ENCODE results near the gene DDX20.

Gene DDX20

DNA sequence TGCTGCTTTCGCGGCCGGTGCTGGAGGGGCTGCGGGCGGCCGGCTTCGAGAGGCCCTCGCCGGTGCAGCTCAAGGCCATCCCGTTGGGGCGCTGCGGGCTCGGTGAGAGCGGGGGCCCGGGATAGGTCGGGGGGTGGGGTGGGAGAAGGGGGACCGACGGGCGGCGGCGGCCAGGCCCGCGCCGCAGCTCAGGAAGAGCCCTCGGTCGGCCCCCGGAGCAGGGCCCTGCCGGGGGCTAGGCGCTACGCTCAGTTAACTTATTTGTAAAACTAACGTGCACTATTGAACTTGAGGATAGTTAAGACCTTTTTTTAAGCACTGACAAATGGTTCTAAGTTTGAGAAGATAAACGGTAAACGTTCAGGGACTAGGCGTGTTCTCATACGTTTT is 418 bp downstream of the DDX20 start:
- TF ChIP-seq, protein P1, sequence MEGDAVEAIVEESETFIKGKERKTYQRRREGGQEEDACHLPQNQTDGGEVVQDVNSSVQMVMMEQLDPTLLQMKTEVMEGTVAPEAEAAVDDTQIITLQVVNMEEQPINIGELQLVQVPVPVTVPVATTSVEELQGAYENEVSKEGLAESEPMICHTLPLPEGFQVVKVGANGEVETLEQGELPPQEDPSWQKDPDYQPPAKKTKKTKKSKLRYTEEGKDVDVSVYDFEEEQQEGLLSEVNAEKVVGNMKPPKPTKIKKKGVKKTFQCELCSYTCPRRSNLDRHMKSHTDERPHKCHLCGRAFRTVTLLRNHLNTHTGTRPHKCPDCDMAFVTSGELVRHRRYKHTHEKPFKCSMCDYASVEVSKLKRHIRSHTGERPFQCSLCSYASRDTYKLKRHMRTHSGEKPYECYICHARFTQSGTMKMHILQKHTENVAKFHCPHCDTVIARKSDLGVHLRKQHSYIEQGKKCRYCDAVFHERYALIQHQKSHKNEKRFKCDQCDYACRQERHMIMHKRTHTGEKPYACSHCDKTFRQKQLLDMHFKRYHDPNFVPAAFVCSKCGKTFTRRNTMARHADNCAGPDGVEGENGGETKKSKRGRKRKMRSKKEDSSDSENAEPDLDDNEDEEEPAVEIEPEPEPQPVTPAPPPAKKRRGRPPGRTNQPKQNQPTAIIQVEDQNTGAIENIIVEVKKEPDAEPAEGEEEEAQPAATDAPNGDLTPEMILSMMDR (IDR thresholded peaks at IDR 0.05; ENCODE audit: low read depth, low read length): no peak
- H3K27me3 ChIP-seq (ENCODE audit: insufficient read depth, low read depth, severe bottlenecking): no peaks in the 10 kb centered on the region
- DNase-seq: no peak
- H3K36me3 ChIP-seq: peaks cover 37% of the 10 kb centered on the region
- peak overlapping the region; percentile 86 for H3K27ac ChIP-seq
- H3K9me3 ChIP-seq (ENCODE audit: severe bottlenecking): no peaks in the 10 kb centered on the region
- H3K4me3 ChIP-seq (ENCODE audit: low read depth, low read length): peak overlapping the region; percentile 59

DNA sequence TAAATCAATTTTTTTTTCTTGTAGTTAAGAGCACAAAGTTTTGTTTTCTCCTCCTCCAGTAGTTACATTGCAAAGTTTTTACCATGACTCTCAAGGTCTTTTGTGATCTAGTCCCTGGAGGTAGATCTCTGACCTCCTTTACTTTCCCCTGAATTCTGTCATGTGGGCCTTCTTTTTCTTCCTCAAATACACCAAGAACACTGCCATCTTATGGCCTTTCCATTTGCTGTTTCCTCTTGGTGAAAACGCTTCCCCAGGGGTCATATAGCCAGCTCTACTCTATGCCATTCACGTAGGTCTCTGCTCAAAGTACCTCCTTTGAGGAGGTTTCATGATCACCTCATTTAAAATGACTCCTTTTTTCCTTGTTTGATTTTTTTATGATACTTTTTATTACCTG is 2.7 kb downstream of the DDX20 start:
- Histone ChIP-seq H3K36me3 (peaks cover 58% of the 10 kb centered on the region), H3K4me3 (ENCODE audit: low read depth, low read length) (no peak overlapping the region)
- TF ChIP-seq, protein P1 (IDR thresholded peaks at IDR 0.05; ENCODE audit: low read depth, low read length): no peak

DNA sequence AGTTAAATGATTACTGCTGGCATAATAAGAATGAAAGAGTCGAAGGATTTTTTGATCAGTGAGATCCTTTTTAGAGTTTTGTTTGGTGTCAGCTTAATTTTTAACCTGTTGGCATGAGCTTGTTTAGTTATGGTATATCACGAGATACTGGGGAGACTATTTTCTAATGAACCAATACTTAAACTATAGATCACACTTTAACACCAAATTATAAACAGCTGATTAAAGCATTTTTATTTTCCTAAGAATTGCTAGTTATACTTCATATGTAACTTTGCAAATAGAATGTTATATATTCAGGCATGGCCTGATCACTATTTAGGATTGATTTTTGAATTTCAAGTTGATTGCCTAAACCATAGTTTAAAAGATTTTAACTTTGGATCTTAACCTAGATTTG is 6.0 kb downstream of the DDX20 start:
- no peak overlapping the region for H3K27ac ChIP-seq
- peaks cover 84% of the 10 kb centered on the region for H3K36me3 ChIP-seq
- TF ChIP-seq, protein P1 (IDR thresholded peaks at IDR 0.05; ENCODE audit: low read depth, low read length): no peak
- no peaks in the 10 kb centered on the region for H3K9me3 ChIP-seq (ENCODE audit: severe bottlenecking)
- H3K4me3 ChIP-seq (ENCODE audit: low read depth, low read length): no peak overlapping the region
- no peaks in the 10 kb centered on the region for H3K27me3 ChIP-seq (ENCODE audit: insufficient read depth, low read depth, severe bottlenecking)
- no peak for DNase-seq

More for the DNA sequence above, 2.7 kb downstream of the DDX20 start:
- Histone ChIP-seq H3K27me3 (ENCODE audit: insufficient read depth, low read depth, severe bottlenecking) (no peaks in the 10 kb centered on the region), H3K9me3 (ENCODE audit: severe bottlenecking) (no peaks in the 10 kb centered on the region), H3K27ac (no peak overlapping the region)
- DNase-seq: no peak

DNA sequence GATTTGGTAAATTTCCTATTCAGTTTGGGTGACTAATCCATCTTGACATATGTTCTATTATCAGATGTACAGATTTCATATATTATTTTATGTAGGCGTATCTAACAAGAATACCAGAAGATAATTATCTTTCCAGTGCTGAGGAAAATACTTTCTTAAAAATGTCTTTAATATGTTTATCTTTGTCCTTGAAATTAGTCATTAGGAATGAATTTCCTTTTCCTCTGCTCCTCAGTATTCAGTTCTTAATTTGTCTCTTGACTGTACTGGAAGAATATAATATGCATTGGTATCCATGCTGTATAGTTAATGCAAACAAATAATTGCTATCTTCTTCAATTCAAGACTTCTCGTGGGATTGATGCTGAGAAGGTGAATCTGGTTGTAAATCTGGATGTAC is 6.6 kb downstream of the DDX20 start:
- H3K36me3 ChIP-seq: peaks cover 85% of the 10 kb centered on the region
- H3K4me3 ChIP-seq (ENCODE audit: low read depth, low read length): no peak overlapping the region
- no peaks in the 10 kb centered on the region for H3K9me3 ChIP-seq (ENCODE audit: severe bottlenecking)
- H3K27ac ChIP-seq: no peak overlapping the region
- TF ChIP-seq, protein P1 (IDR thresholded peaks at IDR 0.05; ENCODE audit: low read depth, low read length): no peak
- no peak for DNase-seq
- no peaks in the 10 kb centered on the region for H3K27me3 ChIP-seq (ENCODE audit: insufficient read depth, low read depth, severe bottlenecking)

GRCh38 chr1:111768023-111768422 is 12.3 kb downstream of the DDX20 start:
- Histone ChIP-seq H3K27me3 (ENCODE audit: insufficient read depth, low read depth, severe bottlenecking) (no peaks in the 10 kb centered on the region), H3K36me3 (peaks cover 49% of the 10 kb centered on the region), H3K4me3 (ENCODE audit: low read depth, low read length) (no peak overlapping the region), H3K27ac (no peak overlapping the region), H3K9me3 (ENCODE audit: severe bottlenecking) (no peaks in the 10 kb centered on the region)
- TF ChIP-seq, protein P1 (IDR thresholded peaks at IDR 0.05; ENCODE audit: low read depth, low read length): no peak
- DNase-seq: no peak

DNA sequence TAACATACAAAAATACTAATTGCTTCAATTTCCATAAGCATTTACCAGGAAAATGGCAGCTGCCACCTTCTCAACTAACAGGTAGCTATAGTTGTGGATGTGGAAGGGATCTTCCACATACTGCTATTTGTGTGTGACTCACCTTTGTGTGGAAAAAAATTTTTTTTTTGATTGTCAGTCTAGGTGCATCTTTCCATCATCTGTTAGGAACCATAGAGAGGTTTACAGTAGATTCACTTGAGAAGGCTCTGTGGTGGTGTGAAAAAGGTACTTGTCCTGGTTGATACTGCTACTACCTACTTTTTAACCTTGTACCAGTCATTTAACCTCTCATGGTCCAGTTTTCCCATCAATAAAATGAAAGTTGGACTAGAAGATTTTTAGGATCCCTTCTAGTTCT is 12.9 kb downstream of the DDX20 start:
- DNase-seq: no peak
- H3K36me3 ChIP-seq: peaks cover 43% of the 10 kb centered on the region
- H3K4me3 ChIP-seq (ENCODE audit: low read depth, low read length): no peak overlapping the region
- TF ChIP-seq, protein P1 (IDR thresholded peaks at IDR 0.05; ENCODE audit: low read depth, low read length): no peak
- H3K9me3 ChIP-seq (ENCODE audit: severe bottlenecking): no peaks in the 10 kb centered on the region
- no peak overlapping the region for H3K27ac ChIP-seq
- H3K27me3 ChIP-seq (ENCODE audit: insufficient read depth, low read depth, severe bottlenecking): no peaks in the 10 kb centered on the region
